OCI-LY1 (cell line): ENCODE measurements around the gene WDR62.

Experiments used
- H2AFZ ChIP-seq: fragments of 200-600 bp; sonication (generic), shearing (Covaris generic); 2 replicates; pipeline ENCODE4 v1.6.0; 2014; ENCODE audit warnings: antibody characterized with exemption, mild to moderate bottlenecking, low read length
- H3F3A ChIP-seq: fragments of 200-600 bp; sonication (generic), shearing (Covaris generic); 2 replicates; pipeline ENCODE4 v1.6.0; 2014; ENCODE audit warnings: mild to moderate bottlenecking, antibody characterized with exemption, low read length, moderate library complexity; ENCODE audit not compliant: insufficient read depth
- H3K27ac ChIP-seq: fragments of 200-600 bp; sonication (generic); 2 replicates; pipeline ENCODE4 v1.5.1; 2014; ENCODE audit warnings: low read length, mixed run types, mild to moderate bottlenecking, low read depth; ENCODE audit not compliant: poor library complexity, severe bottlenecking
- H3K27me3 ChIP-seq: fragments of 200-600 bp; sonication (generic); 2 replicates; pipeline ENCODE4 v1.6.0; 2014; ENCODE audit warnings: antibody characterized with exemption, mild to moderate bottlenecking, low read length, moderate library complexity; ENCODE audit not compliant: insufficient read depth
- H3K36me3 ChIP-seq: fragments of 200-600 bp; sonication (generic); 2 replicates; pipeline ENCODE4 v1.6.1; 2014; ENCODE audit warnings: mild to moderate bottlenecking, antibody characterized with exemption, low read length, moderate library complexity, mixed read lengths; ENCODE audit not compliant: insufficient read depth
- H3K4me1 ChIP-seq: fragments of 200-600 bp; sonication (generic); 2 replicates; pipeline ENCODE4 v1.5.1; 2014; ENCODE audit warnings: mild to moderate bottlenecking, low read length, moderate library complexity; ENCODE audit not compliant: insufficient read depth, severe bottlenecking
- H3K4me2 ChIP-seq: fragments of 200-600 bp; sonication (generic), shearing (Covaris generic); 2 replicates; pipeline ENCODE4 v1.6.1; 2014; ENCODE audit warnings: low read length
- H3K4me3 ChIP-seq: fragments of 200-600 bp; sonication (generic); 2 replicates; pipeline ENCODE4 v1.5.1; 2014; ENCODE audit warnings: low read length, low read depth, mild to moderate bottlenecking, mixed read lengths; ENCODE audit not compliant: poor library complexity, severe bottlenecking
- H3K79me2 ChIP-seq: fragments of 200-600 bp; shearing (Covaris generic); 2 replicates; pipeline ENCODE4 v1.6.1; 2016; ENCODE audit warnings: mixed run types, low read length, mixed read lengths; ENCODE audit not compliant: insufficient read depth
- H3K9ac ChIP-seq: fragments of 200-600 bp; sonication (generic), shearing (Covaris generic); 2 replicates; pipeline ENCODE4 v1.6.1; 2014; ENCODE audit warnings: mild to moderate bottlenecking, low read length, mixed read lengths
- H3K9me2 ChIP-seq: fragments of 200-600 bp; sonication (generic), shearing (Covaris generic); 2 replicates; pipeline ENCODE4 v1.6.1; 2014; ENCODE audit warnings: low read depth, mild to moderate bottlenecking, low read length, mixed read lengths
- H3K9me3 ChIP-seq: fragments of 200-600 bp; shearing (Covaris generic); 2 replicates; pipeline ENCODE4 v1.6.1; 2014; ENCODE audit warnings: low read length, mixed read lengths
- H4K20me1 ChIP-seq: fragments of 200-600 bp; sonication (generic), shearing (Covaris generic); 2 replicates; pipeline ENCODE4 v1.6.0; 2016; ENCODE audit warnings: mild to moderate bottlenecking, low read length; ENCODE audit not compliant: insufficient read depth
- CTCF ChIP-seq: fragments of 200-600 bp; sonication (generic), shearing (Covaris generic); IDR thresholded peaks from 2 replicates; pipeline ENCODE4 v1.5.1; 2017; ENCODE audit warnings: mild to moderate bottlenecking, antibody characterized with exemption, low read length, moderate library complexity, mixed read lengths
- EZH2 ChIP-seq: fragments of 200-600 bp; sonication (generic), shearing (Covaris generic); IDR thresholded peaks from 2 replicates; pipeline ENCODE4 v1.8.0; 2017; ENCODE audit warnings: borderline replicate concordance, mixed run types, mild to moderate bottlenecking, antibody characterized with exemption, low read length, moderate library complexity, mixed read lengths

The WDR62 gene

GRCh38 chr19:36086326-36086725 is 31.6 kb downstream of the WDR62 start:
- Histone ChIP-seq H3K4me3 (no peak overlapping the region), H3K9me3 (no peaks in the 10 kb centered on the region), H3F3A (no peaks in the 10 kb centered on the region), H4K20me1 (no peaks in the 10 kb centered on the region), H2AFZ (no peak overlapping the region), H3K9ac (no peak overlapping the region), H3K27ac (no peak overlapping the region), H3K36me3 (peaks cover 94% of the 10 kb centered on the region), H3K79me2 (no peaks in the 10 kb centered on the region), H3K4me1 (no peaks in the 10 kb centered on the region), H3K9me2 (no peaks in the 10 kb centered on the region), H3K27me3 (no peaks in the 10 kb centered on the region), H3K4me2 (no peak overlapping the region)
- TF ChIP-seq EZH2 (no peak), CTCF (no peak)

GRCh38 chr19:36089847-36090246 is 35.1 kb downstream of the WDR62 start:
- Histone ChIP-seq H3K9me3 (no peaks in the 10 kb centered on the region), H4K20me1 (no peaks in the 10 kb centered on the region), H3K27ac (no peak overlapping the region), H3K9ac (no peak overlapping the region), H3K27me3 (no peaks in the 10 kb centered on the region), H3K79me2 (no peaks in the 10 kb centered on the region), H3F3A (no peaks in the 10 kb centered on the region), H3K4me1 (no peaks in the 10 kb centered on the region), H3K9me2 (no peaks in the 10 kb centered on the region), H3K4me2 (no peak overlapping the region), H3K4me3 (no peak overlapping the region), H3K36me3 (peaks cover 91% of the 10 kb centered on the region), H2AFZ (no peak overlapping the region)
- no peak for TF ChIP-seq EZH2
- no peak for TF ChIP-seq CTCF

GRCh38 chr19:36090910-36091695 is 36.4 kb downstream of the WDR62 start:
- no peaks in the 10 kb centered on the region for H3K9me2 ChIP-seq
- no peak overlapping the region for H3K9ac ChIP-seq
- no peak overlapping the region for H3K27ac ChIP-seq
- H3K36me3 ChIP-seq: peaks cover 93% of the 10 kb centered on the region
- H3K9me3 ChIP-seq: no peaks in the 10 kb centered on the region
- no peaks in the 10 kb centered on the region for H3F3A ChIP-seq
- no peaks in the 10 kb centered on the region for H3K79me2 ChIP-seq
- H2AFZ ChIP-seq: no peak overlapping the region
- no peaks in the 10 kb centered on the region for H4K20me1 ChIP-seq
- TF ChIP-seq CTCF (no peak), EZH2 (no peak)
- H3K4me1 ChIP-seq: no peaks in the 10 kb centered on the region
- H3K4me3 ChIP-seq: no peak overlapping the region
- no peak overlapping the region for H3K4me2 ChIP-seq
- no peaks in the 10 kb centered on the region for H3K27me3 ChIP-seq
